HG03354 (cell line): ENCODE results near the gene NKX1-2.

Experiments used
- ATAC-seq: cut with Tn5 transposase; IDR thresholded peaks from one replicate; pipeline ENCODE4 v1.9.1; 2021; ENCODE audit warnings: mild to moderate bottlenecking; ENCODE audit not compliant: unreplicated experiment, poor library complexity, severe bottlenecking

The NKX1-2 gene

GRCh38 chr10:124420254-124420653 lies 29.6 kb downstream of the NKX1-2 start:
- ATAC-seq, result no peak

DNA sequence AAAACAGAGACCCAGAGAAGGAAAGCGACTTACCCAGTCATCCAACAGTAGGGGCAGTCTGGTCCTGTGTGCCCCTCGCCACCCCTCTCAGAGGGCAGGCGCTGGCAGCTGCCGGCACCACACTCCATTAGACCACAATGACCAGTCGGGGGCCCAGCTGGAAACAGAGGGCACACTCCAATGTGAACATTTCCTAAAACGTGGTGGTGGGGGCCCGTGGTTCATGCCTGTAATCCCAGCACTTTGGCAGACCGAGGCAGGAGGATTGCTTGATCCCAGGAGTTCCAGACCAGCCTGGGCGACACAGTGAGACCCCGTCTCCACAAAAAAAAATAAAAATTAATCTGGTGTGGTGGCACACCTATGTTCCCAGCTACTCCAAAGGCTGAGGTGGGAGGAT lies 30.2 kb downstream of the NKX1-2 start:
- no peak for ATAC-seq

DNA sequence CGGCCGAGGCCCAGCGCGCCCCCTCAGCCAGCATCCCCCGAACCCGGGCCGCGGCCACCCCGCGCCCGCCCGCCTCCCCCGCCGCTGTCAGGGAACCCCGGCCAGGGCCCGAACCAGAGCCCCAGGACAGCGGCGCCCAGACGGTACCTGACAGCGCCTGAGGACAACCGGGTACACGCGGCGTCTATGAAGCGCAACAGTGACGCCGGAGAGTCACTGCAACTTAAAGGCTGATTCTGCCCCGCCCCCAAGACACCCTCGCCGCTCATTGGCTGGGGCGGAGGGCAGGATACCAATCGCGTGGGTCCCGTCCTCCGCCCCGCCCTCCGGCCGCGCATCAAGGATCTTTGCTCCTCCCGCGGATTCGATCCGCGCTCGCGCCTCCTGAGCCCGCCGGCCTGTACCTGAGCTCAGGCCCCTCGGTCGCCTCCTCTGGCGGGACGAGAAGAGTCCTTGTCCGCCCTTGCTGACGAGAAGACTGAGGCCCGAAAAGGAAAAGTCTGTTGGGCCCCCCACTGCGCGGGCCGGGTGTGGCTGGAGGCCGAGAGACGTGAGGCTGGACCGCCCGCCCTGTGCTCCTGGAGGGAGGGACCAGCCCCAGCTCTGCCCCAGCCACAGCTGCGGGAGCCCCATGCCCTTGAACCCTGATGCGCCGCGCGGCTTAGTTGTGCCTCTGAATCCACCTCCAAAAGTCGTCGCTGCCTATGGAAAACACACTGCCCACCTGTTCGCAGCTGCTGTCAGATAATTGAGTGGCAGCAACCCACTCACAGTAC lies 30.9 kb downstream of the NKX1-2 start, which contains the start of gene OAT:
Gene OAT, minus strand, starts transcription at position 198 of the 776 bp plus-strand sequence. CDS start 6,752 bp downstream, outside the sequence.
- ATAC-seq, result peak; percentile 98

GRCh38 chr10:124417895-124418725 lies 31.7 kb downstream of the NKX1-2 start:
- peak; percentile 34 for ATAC-seq

GRCh38 chr10:124416733-124417132 lies 33.1 kb downstream of the NKX1-2 start:
- no peak for ATAC-seq

- ATAC-seq, result no peak
Observed at GRCh38 chr10:124415210-124415609, 34.6 kb downstream of the NKX1-2 start.

- no peak for ATAC-seq
Observed at GRCh38 chr10:124414076-124414475, 35.8 kb downstream of the NKX1-2 start.

- ATAC-seq, result no peak
Observed at GRCh38 chr10:124409696-124410095, 40.1 kb downstream of the NKX1-2 start.

DNA sequence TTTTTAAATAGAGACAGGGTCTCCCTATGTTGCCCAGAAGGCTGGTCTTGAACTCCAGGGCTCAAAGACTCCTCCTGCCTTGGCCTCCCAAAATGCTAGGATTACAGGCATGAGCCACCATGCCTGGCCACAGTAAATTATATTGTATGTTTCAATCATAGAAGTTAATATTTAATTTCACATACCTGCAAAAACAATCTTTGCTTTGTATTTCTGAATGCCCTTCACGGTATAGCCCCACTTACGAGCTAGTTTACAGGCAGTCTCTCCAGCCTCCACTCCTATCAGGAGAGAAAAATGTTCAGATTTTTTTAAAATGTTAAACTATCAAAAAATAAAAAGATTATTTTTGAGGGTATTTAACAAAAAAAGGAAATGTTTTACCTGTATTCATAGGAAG lies 41.5 kb downstream of the NKX1-2 start:
- no peak for ATAC-seq

- no peak for ATAC-seq
Observed at GRCh38 chr10:124407456-124407855, 42.4 kb downstream of the NKX1-2 start.

DNA sequence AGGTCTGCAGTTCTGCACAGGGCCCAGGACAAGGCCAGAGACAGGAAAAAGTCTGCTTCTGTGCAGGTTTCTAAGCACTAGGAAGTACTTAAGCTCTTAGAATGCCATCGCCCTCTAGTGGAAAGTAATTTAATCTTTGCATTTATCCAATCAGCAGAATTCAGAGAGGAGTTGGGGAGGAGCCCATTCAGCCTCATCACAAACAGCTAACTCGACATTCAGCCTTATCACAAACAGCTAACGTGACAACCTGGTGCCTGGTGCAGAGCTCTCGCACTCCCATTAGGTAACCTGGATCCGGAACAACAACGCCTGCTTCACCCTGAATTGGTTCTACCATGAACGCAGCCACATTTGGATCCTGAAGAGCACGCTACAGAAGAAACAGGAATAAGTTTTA lies 46.3 kb downstream of the NKX1-2 start:
- peak; percentile 97 for ATAC-seq

GRCh38 chr10:124402273-124402672 lies 47.6 kb downstream of the NKX1-2 start:
- no peak for ATAC-seq

DNA sequence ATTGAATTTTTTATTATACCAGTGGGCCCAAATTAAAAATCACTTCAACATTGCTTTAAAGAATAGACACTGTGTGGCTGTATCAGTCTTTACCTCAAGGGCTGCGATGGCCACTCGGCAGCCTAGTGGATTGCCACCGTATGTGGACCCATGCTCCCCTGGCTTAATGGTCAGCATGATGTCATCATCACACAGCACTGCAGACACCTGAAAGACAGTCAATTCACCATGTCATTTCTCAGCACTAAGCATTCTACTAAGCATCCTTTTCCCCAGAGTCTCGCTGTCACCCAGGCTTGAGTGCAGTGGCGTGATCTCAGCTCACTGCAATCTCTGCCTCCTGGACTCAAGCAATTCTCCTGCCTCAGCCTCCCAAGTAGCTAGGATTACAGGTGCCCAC lies 48.2 kb downstream of the NKX1-2 start:
- no peak for ATAC-seq
